LHCN-M2 (cell line): ENCODE measurements around the gene RIMS4. TPM values are rescaled to one million over a fixed set of nuclear protein-coding genes. Genes with fewer than 3 reads are reported as not detected.
A peak's percentile ranks its signal among the peaks of the same experiment; 100 is the strongest.

ENCODE experiments used
- DNase-seq: peaks from one replicate; pipeline ENCODE4 v3.0.0-alpha.2; 2012; ENCODE audit warnings: low read depth
- total RNA-seq: library from RNA; depleted of rRNA; stranded (reverse); fragments of >200 nt; gene quantifications from 2 replicates; pipeline ENCODE4 v1.2.3, GENCODE V29; 2014

RIMS4 gene
- total RNA-seq, 1 experiment from 2014 or later, result not detected

- no peak for DNase-seq
Observed at GRCh38 chr20:44743916-44744655, 66.3 kb downstream of the RIMS4 start.

- DNase-seq, result no peak
Observed at GRCh38 chr20:44743080-44743701, 67.2 kb downstream of the RIMS4 start.

- DNase-seq, result no peak
Observed at GRCh38 chr20:44742304-44743079, 67.9 kb downstream of the RIMS4 start.

- no peak for DNase-seq
Observed at GRCh38 chr20:44739942-44740341, 70.4 kb downstream of the RIMS4 start.

GRCh38 chr20:44738813-44739477 is 71.4 kb downstream of the RIMS4 start:
- DNase-seq, result peak; percentile 48

- DNase-seq, result no peak
Observed at GRCh38 chr20:44737116-44737515, 73.2 kb downstream of the RIMS4 start.

- peak; percentile 65 for DNase-seq
Observed at GRCh38 chr20:44736170-44737021, 74.0 kb downstream of the RIMS4 start.

- DNase-seq, result no peak
Observed at GRCh38 chr20:44735816-44736169, 74.6 kb downstream of the RIMS4 start.

GRCh38 chr20:44734938-44735337 is 75.4 kb downstream of the RIMS4 start:
- DNase-seq, result peak; percentile 57

GRCh38 chr20:44733341-44734069 is 76.8 kb downstream of the RIMS4 start:
- peak; percentile 58 for DNase-seq

- no peak for DNase-seq
Observed at GRCh38 chr20:44732327-44732726, 78.0 kb downstream of the RIMS4 start.

GRCh38 chr20:44731657-44732056 is 78.7 kb downstream of the RIMS4 start:
- no peak for DNase-seq

- peak; percentile 80 for DNase-seq
Observed at GRCh38 chr20:44730441-44730840, 79.9 kb downstream of the RIMS4 start.

GRCh38 chr20:44728801-44729443 is 81.4 kb downstream of the RIMS4 start:
- DNase-seq, result peak; percentile 82

- DNase-seq, result no peak
Observed at GRCh38 chr20:44727651-44728050, 82.7 kb downstream of the RIMS4 start.

- no peak for DNase-seq
Observed at GRCh38 chr20:44727039-44727438, 83.3 kb downstream of the RIMS4 start.

- no peak for DNase-seq
Observed at GRCh38 chr20:44725837-44726236, 84.5 kb downstream of the RIMS4 start.

GRCh38 chr20:44724423-44725091 is 85.8 kb downstream of the RIMS4 start:
- no peak for DNase-seq

GRCh38 chr20:44723798-44724362 is 86.5 kb downstream of the RIMS4 start:
- DNase-seq, result no peak
